ENCODE results near the gene KLHL29. TPM values are rescaled to one million over a fixed set of nuclear protein-coding genes. Genes with fewer than 3 reads are reported as not detected.

Gene KLHL29
- total RNA-seq, 1 donor from 2014 or later = 4.4 TPM

DNA sequence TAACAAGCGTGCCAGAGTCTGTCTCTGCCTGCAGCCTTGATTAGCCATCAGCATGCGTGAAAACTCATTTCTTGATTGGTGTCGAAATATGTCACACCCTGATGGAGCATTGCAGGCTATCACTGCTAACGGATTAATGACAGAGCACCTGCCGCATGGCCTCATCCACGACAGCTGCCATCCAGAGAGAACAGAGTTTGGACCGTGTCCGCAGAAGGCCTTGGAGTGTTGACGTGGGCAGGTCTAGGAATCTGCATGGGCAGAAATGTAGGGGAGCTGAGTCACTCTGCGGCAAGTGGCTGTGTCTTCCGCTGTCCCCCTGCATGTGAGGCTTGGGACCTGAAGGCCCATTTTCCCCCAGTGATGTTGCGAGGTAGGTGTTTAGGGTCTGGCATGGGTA is 43.0 kb downstream of the KLHL29 start:
- no peak for DNase-seq (ENCODE audit: low spot score, unreplicated experiment)
- Mint-ChIP-seq H3K27ac (no peak overlapping the region), H3K27me3 (peaks cover 10% of the 10 kb centered on the region), H3K4me3 (ENCODE audit: low read depth) (no peak overlapping the region), H3K4me1 (ENCODE audit: low read depth) (no peaks in the 10 kb centered on the region), H3K9me3 (ENCODE audit: low read depth) (no peaks in the 10 kb centered on the region), H3K36me3 (ENCODE audit: insufficient read depth) (no peaks in the 10 kb centered on the region)
- no peak for TF ChIP-seq CTCF (IDR thresholded peaks at IDR 0.05; ENCODE audit: unreplicated experiment)

- no peak overlapping the region for H3K4me3 Mint-ChIP-seq (ENCODE audit: low read depth)
- no peaks in the 10 kb centered on the region for H3K36me3 Mint-ChIP-seq (ENCODE audit: insufficient read depth)
- no peak overlapping the region for H3K27ac Mint-ChIP-seq
- peaks cover 10% of the 10 kb centered on the region for H3K27me3 Mint-ChIP-seq
- H3K9me3 Mint-ChIP-seq (ENCODE audit: low read depth) = no peaks in the 10 kb centered on the region
- DNase-seq (ENCODE audit: low spot score, unreplicated experiment) = no peak
- no peak for TF ChIP-seq CTCF (IDR thresholded peaks at IDR 0.05; ENCODE audit: unreplicated experiment)
- H3K4me1 Mint-ChIP-seq (ENCODE audit: low read depth) = no peaks in the 10 kb centered on the region
Observed at GRCh38 chr2:23429036-23429435, 44.1 kb downstream of the KLHL29 start.

DNA sequence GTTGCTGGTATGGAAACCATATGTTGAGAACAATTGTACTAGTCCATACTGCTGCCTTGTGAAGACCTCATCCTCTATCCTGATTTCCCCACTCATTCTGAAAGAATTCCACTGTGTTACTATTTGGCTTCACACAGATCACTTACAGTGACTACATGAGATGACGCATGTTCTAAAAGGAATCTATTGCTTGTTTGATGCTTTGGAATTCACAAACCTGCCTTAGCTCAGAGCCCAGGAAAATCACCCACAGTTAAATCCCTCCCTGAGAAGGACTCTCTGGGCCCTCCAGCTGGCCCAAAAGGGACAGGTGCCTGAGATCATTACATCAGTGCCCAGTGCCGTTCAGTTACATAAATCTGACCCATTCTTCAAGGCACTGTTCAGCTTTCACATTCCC is 45.3 kb downstream of the KLHL29 start:
- no peak overlapping the region for H3K27ac Mint-ChIP-seq
- no peak for DNase-seq (ENCODE audit: low spot score, unreplicated experiment)

GRCh38 chr2:23432531-23432930 is 47.6 kb downstream of the KLHL29 start:
- Mint-ChIP-seq H3K4me3 (ENCODE audit: low read depth) (no peak overlapping the region), H3K27ac (no peak overlapping the region), H3K9me3 (ENCODE audit: low read depth) (no peaks in the 10 kb centered on the region), H3K4me1 (ENCODE audit: low read depth) (no peaks in the 10 kb centered on the region), H3K36me3 (ENCODE audit: insufficient read depth) (no peaks in the 10 kb centered on the region), H3K27me3 (peaks cover 29% of the 10 kb centered on the region)
- TF ChIP-seq CTCF (IDR thresholded peaks at IDR 0.05; ENCODE audit: unreplicated experiment) = no peak
- DNase-seq (ENCODE audit: low spot score, unreplicated experiment) = no peak

More for the DNA sequence above, 45.3 kb downstream of the KLHL29 start:
- Mint-ChIP-seq H3K36me3 (ENCODE audit: insufficient read depth) (no peaks in the 10 kb centered on the region), H3K9me3 (ENCODE audit: low read depth) (no peaks in the 10 kb centered on the region), H3K27me3 (peaks cover 15% of the 10 kb centered on the region), H3K4me3 (ENCODE audit: low read depth) (no peak overlapping the region), H3K4me1 (ENCODE audit: low read depth) (no peaks in the 10 kb centered on the region)
- no peak for TF ChIP-seq CTCF (IDR thresholded peaks at IDR 0.05; ENCODE audit: unreplicated experiment)

GRCh38 chr2:23433282-23433681 is 48.3 kb downstream of the KLHL29 start:
- H3K9me3 Mint-ChIP-seq (ENCODE audit: low read depth) = no peaks in the 10 kb centered on the region
- no peak for DNase-seq (ENCODE audit: low spot score, unreplicated experiment)
- TF ChIP-seq CTCF (IDR thresholded peaks at IDR 0.05; ENCODE audit: unreplicated experiment) = no peak
- no peak overlapping the region for H3K27ac Mint-ChIP-seq
- no peak overlapping the region for H3K4me3 Mint-ChIP-seq (ENCODE audit: low read depth)
- H3K4me1 Mint-ChIP-seq (ENCODE audit: low read depth) = no peaks in the 10 kb centered on the region
- peaks cover 29% of the 10 kb centered on the region for H3K27me3 Mint-ChIP-seq
- no peaks in the 10 kb centered on the region for H3K36me3 Mint-ChIP-seq (ENCODE audit: insufficient read depth)

Measured in progenitor cell of endocrine pancreas (in vitro differentiated cells).